Stimulated activated CD8-positive, alpha-beta memory T cell treated with anti-CD3 and anti-CD28 coated beads, Interleukin-15, amount 100 ng/mL, for 4 hours (primary cell): Measurements from ENCODE around the gene DCAF7.

Source experiments
- DNase-seq, 2 donors: peaks; one replicate each; pipeline ENCODE4 v3.0.0-alpha.2; 2020; ENCODE audit warnings: low read depth in 2 of 2

Gene DCAF7

DNA sequence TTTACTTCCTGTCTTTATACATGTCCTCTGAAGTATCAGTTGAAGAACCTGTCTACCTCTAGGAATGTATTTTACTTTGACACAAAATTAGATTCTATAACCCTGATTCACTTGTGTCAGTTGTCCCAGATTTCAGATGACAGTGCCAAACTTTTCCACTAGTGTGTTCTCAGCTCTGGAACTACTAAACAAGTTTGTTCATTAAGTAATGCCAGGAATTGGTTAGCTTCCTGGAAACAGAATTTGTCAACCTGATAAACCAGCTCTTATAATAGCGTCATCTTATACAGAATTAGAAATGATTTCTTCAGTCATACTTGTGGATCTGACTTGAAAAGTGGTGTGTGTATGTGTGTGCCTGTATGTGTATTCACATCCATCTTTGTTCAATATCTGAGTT is 79.3 kb downstream of the DCAF7 start:
- no peak for DNase-seq

DNA sequence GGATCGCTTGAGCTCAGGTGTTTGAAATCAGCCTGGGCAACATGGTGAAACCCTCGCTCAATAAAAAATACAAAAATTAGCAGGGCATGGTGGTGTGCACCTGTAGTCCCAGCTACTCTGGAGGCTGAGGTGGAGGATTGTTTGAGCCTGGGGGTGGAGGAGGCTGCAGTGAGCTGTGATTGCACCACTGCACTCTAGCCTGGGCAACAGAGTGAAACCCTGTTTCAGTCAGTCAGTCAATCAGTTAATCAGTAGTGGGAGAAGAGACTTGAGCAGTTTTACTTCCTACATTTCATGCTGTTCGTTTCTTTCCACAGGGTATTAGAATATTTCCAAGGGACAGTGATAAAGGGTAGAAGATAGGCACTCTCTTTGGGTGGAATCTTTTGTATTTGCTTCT is 80.8 kb downstream of the DCAF7 start:
- DNase-seq, result no peak

- no peak for DNase-seq
Observed at GRCh38 chr17:63631626-63632025, 81.3 kb downstream of the DCAF7 start.

DNA sequence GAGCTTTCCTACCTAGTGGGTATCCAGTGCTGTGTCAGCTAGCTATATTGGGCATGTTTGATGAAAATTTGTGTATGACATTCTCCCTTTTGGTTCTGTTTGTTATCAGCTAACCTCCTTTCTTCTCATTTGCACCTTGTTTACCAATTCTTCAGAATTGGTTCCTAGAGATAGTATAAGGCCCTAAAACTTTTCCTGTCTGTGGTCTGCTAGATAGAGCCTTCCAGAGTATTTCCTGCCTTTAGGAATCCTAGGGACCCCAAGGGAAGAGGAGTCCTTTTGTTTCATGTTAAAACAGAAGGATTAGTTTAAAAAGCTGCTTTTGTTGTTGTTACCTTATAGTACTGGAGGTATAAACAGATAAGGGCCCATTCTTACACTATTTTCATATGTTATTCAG is 83.5 kb downstream of the DCAF7 start:
- no peak for DNase-seq

- DNase-seq, result no peak
Observed at GRCh38 chr17:63634163-63634562, 83.9 kb downstream of the DCAF7 start.

GRCh38 chr17:63634816-63635215 is 84.5 kb downstream of the DCAF7 start:
- DNase-seq, result no peak

DNA sequence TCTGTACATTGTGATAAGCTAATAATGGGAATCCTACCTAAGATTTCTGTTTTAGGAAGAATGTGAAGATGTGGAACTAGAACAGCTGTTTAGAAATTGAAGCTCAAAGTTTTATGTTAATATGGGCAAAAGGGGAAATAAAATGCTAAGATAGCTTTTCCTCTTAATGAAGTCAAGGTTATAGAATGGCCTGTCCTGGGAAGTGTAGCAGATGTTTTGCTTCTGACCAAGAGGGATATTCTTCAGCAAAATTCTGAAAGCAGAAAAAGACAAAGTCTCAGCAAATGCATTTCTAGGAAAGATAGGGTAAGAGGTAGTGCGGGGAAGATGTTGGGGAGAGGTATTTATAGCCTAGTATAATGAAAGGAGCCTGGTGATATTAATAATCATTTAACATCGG is 85.0 kb downstream of the DCAF7 start:
- no peak for DNase-seq

DNA sequence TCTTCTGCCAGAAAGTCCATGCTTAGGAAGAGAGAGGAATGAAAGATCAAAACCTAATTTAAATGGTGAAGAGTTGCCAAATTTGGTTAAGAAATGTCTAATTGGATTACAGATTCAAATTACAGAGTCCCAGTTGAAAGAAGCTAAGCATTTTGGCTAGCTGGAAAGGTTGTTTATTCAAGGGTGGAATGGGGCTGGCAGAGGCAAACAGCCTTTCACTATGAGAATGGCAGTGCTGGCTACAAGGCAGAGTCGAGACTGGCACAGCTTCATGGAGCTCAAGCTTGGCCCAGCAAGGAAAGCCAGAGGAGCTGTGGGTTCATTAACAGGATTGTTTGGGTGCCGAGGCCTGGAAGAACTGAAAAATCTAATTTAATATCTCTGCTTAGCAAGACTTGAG is 85.5 kb downstream of the DCAF7 start:
- no peak for DNase-seq

DNA sequence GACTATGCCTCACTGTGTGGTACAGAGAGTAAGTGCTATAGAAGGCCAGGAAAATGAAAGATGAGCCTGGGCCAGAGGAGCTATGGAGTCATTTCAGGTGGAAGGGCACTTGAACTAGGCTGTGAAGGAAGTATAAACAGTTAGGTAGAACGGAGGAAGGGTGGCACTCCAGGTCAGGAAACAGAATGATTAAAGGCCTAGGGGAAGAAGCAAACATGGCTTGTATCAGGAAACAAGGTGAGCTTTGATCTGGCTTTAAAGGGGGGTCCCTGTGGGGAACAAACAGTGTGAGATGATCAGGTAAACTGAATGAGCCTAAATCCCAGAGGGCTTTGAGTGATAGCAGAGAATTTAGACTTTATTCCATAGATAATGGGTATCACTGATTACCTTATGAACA is 88.8 kb downstream of the DCAF7 start:
- DNase-seq, result no peak

DNA sequence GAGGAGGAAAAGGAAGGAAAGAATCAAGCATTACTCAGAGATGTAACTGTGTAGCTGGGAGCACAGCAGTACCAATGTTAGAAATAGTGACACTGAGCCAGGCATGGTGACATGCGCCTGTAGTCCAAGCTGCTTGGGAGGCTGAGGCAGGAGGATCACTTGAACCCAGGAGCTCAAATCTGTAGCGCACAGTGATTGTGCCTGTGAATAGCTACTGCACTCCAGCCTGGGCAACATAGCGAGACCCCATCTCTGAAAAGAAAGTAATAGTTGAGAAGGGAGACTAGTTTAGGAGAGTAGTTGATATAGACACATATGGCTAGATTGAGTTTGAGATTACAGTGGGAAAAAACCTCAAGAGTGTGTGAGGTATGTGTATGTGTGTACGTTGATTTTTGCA is 89.8 kb downstream of the DCAF7 start:
- DNase-seq, result no peak

DNA sequence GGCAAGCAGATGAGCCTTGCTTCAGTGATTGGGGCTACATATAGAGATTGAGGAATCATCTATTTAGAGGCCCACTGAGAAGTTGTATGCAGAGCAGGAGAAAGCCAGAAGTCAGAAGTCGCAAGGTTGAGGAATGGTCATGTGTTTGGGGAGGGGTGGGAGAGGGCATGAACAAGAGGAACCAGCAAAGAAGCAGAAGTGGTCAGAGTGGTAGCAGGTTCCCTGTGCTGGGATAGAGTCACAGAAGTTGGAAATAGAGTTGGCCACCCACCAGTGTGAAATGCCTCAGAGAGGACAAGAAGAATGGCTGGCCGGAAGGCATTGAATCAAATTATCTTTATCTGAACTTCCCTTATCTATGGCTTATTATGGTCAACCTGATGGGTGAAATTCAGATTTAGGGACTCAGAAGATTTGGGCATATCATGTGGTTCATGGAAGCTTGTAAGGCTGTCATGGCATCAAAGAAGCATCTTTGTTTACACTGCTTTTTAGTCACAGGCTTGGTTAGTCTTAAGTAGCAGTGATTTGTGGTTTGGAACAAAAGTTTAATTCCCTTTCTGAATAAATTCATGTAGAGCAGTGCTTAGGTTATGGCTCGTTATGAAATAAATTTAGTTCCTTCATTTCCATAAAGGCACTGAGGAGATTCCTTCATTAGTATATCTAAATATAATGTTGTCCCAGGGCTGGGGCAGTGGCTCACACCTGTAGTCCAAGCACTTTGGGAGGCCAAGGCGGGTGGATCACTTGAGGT is 91.6 kb downstream of the DCAF7 start:
- DNase-seq, result no peak
